ENCODE data around the gene ZNF410. TPM values are rescaled to one million over a fixed set of nuclear protein-coding genes. Genes with fewer than 3 reads are reported as not detected.

The ZNF410 gene
- total and polyA plus RNA-seq, 2 of the 13 experiments (the other 11 are each of a cell fraction or from before 2014, with no cell fraction given), result 19.2 to 44.3 TPM

- TF ChIP-seq ZNF780A (CRISPR knock-in tag; IDR thresholded peaks at IDR 0.05), result no peak
- peak; percentile 80 for TF ChIP-seq YY1 (IDR thresholded peaks at IDR 0.05; ENCODE audit: insufficient read depth, insufficient replicate concordance, low read depth, low read length)
- TF ChIP-seq ELF3 (CRISPR knock-in tag; IDR thresholded peaks at IDR 0.05), result peak; percentile 94
- peak; percentile 66; the same call in 1 of the 2 replicates for TF ChIP-seq ARID4A (CRISPR knock-in tag; IDR thresholded peaks at IDR 0.05; ENCODE audit: borderline replicate concordance)
- TF ChIP-seq HOXA9 (CRISPR knock-in tag; IDR thresholded peaks at IDR 0.05; ENCODE audit: borderline replicate concordance), result no peak
- TF ChIP-seq GATA4 (IDR thresholded peaks at IDR 0.05; ENCODE audit: borderline replicate concordance, low read depth), result peak; percentile 70; the same call in 1 of the 2 replicates
- peak; percentile 81 for TF ChIP-seq HOXA3 (CRISPR knock-in tag; IDR thresholded peaks at IDR 0.05)
- 0 out of 2 replicates have a peak, but pooled peaks have one; percentile 21 for TF ChIP-seq ZFP36L1 (CRISPR knock-in tag; IDR thresholded peaks at IDR 0.05)
- TF ChIP-seq SP140L (CRISPR knock-in tag; IDR thresholded peaks at IDR 0.05; ENCODE audit: borderline replicate concordance), result no peak
- no peak for TF ChIP-seq MEIS1 (CRISPR knock-in tag; IDR thresholded peaks at IDR 0.05; ENCODE audit: borderline replicate concordance)
- 0 out of 2 replicates have a peak, but pooled peaks have one; percentile 22 for TF ChIP-seq ARNTL (CRISPR knock-in tag; IDR thresholded peaks at IDR 0.05)
- TF ChIP-seq ZNF225 (CRISPR knock-in tag; IDR thresholded peaks at IDR 0.05), result 0 out of 2 replicates have a peak, but pooled peaks have one; percentile 20
- TF ChIP-seq ZSCAN21 (CRISPR knock-in tag; IDR thresholded peaks at IDR 0.05; ENCODE audit: borderline replicate concordance), result 0 out of 2 replicates have a peak, but pooled peaks have one; percentile 57
- no peak for TF ChIP-seq ATM (IDR thresholded peaks at IDR 0.05; ENCODE audit: borderline replicate concordance)
- no peak for TF ChIP-seq NFE2L2 (IDR thresholded peaks at IDR 0.05; ENCODE audit: low read length)
- no peak for TF ChIP-seq EZH2 (conservative IDR thresholded peaks at IDR 0.05; ENCODE audit: low read depth, low read length)
- no peak for TF ChIP-seq TCF12 (IDR thresholded peaks at IDR 0.05)
- TF ChIP-seq TCF12 (CRISPR knock-in tag; IDR thresholded peaks at IDR 0.05), result 0 out of 2 replicates have a peak, but pooled peaks have one; percentile 43
- TF ChIP-seq ZNF24 (IDR thresholded peaks at IDR 0.05), result no peak
- no peak for TF ChIP-seq TERF1 (CRISPR knock-in tag; IDR thresholded peaks at IDR 0.05)
- TF ChIP-seq YEATS4 (CRISPR knock-in tag; IDR thresholded peaks at IDR 0.05; ENCODE audit: borderline replicate concordance), result peak; percentile 74
Measured at GRCh38 chr14:73851567-73852382, 34.9 kb upstream of the ZNF410 start, which contains the start of gene PTGR2 (continued).

Measured in HepG2 (cell line).